Lung (tissue), 12 donors: Measurements from ENCODE around the gene TRPM3. TPM values are rescaled to one million over a fixed set of nuclear protein-coding genes. Genes with fewer than 3 reads are reported as not detected.
A peak's percentile ranks its signal among the peaks of the same experiment; 100 is the strongest.

Experiments
- ATAC-seq: fragments of 200-7000 bp; cut with Tn5 transposase; one replicate; pipeline ENCODE4 v1.9.1; 2020; ENCODE audit warnings: moderate number of reproducible peaks; ENCODE audit not compliant: insufficient read depth, low FRiP score
- DNase-seq, 3 donors: peaks; one replicate each; pipeline ENCODE4 v3.0.0-alpha.2; 2013 to 2017
- H3K27ac ChIP-seq, 2 donors: one replicate each; pipeline ENCODE4 v1.5.1; 2013; ENCODE audit warnings: mild to moderate bottlenecking in 2 of 2, moderate library complexity in 2 of 2, control low read depth in 1 of 2, inconsistent platforms in 1 of 2, low read depth in 1 of 2, low read length in 1 of 2
- H3K27me3 ChIP-seq, 3 donors: one replicate each; pipeline ENCODE4 v1.5.1; 2013; ENCODE audit warnings: low read length in 2 of 3; ENCODE audit not compliant: control insufficient read depth in 3 of 3, insufficient read depth in 3 of 3
- H3K36me3 ChIP-seq, 4 donors: one replicate each; pipeline ENCODE4 v1.5.1; 2013; ENCODE audit warnings: low read length in 4 of 4, mild to moderate bottlenecking in 1 of 4, moderate library complexity in 1 of 4; ENCODE audit not compliant: control insufficient read depth in 4 of 4, insufficient read depth in 4 of 4
- H3K4me1 ChIP-seq, 5 donors: one replicate each; pipeline ENCODE4 v1.5.1; 2013; ENCODE audit warnings: low read length in 5 of 5, mild to moderate bottlenecking in 2 of 5, moderate library complexity in 1 of 5; ENCODE audit not compliant: control insufficient read depth in 5 of 5, insufficient read depth in 5 of 5
- H3K4me3 ChIP-seq: one replicate; pipeline ENCODE4 v1.5.1; 2013; ENCODE audit warnings: mild to moderate bottlenecking, control low read depth, moderate library complexity
- H3K9ac ChIP-seq, 2 donors: one replicate each; pipeline ENCODE4 v1.5.1; 2013; ENCODE audit warnings: low read length in 2 of 2, control low read depth in 1 of 2; ENCODE audit not compliant: insufficient read depth in 1 of 2
- H3K9me3 ChIP-seq, 4 donors: one replicate each; pipeline ENCODE4 v1.5.1; 2013; ENCODE audit warnings: low read length in 3 of 4, mild to moderate bottlenecking in 1 of 4, moderate library complexity in 1 of 4; ENCODE audit not compliant: control insufficient read depth in 4 of 4, insufficient read depth in 3 of 4
- WGBS, 2 donors: extraction: QIAGEN DNeasy Blood & Tissue Kit; methylation state at CpG; one replicate each; pipeline ENCODE4 v1.1.7; 2013; 5-methylcytosine and 5-hydroxymethylcytosine counted together
- polyA plus RNA-seq, 2 donors: library from polyadenylated mRNA; stranded (reverse); fragments of 200-250 nt; gene quantifications; one replicate each; pipeline ENCODE4 v1.2.1, GENCODE V29; 2013
- total RNA-seq, 2 donors: library from RNA; depleted of rRNA in 1 of 2; stranded (reverse); fragments of >200 nt in 1 of 2; gene quantifications; one replicate each; pipeline ENCODE4 v1.2.1, GENCODE V29; 2014 to 2021
- TF ChIP-seq, protein P1 (sequence below): IDR thresholded peaks from 2 replicates; pipeline ENCODE4 v1.5.1; 2012; ENCODE audit warnings: mild to moderate bottlenecking; ENCODE audit errors: control extremely low read depth, extremely low read depth
- donor health status: control.
- donor health status: control.
- donor health status: Bipolar disorder and iron deficiency.
- donor health status: healthy.
- donor health status: DM: yes; HTN: yes; CAD: no.

Gene TRPM3
- total and polyA plus RNA-seq, 4 donors: 0.02 to 1.4 (median 0.49) TPM; not detected in 1

DNA sequence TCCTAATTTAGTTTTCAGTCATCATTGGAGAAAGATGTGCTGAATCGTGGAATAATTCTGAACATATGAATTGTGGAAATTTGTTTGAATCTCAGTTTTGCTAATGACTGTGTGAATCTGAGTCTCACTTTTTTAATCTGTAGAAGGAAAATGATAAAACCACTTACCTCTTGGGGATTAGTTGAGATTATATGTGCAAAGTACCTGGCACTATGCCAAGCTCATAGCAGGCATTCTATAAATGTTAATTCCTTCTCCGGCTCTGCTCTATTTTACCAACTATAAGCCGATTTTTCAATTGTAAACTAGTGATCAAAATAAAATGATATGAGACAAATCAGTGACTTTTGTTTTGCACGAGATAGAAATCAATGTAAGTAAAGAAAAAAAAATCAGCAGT is 290.8 kb downstream of the TRPM3 start:
- Histone ChIP-seq H3K27ac (no peak overlapping the region), H3K9me3 (no peaks in the 10 kb centered on the region), H3K27me3 (no peaks in the 10 kb centered on the region), H3K4me1 (no peaks in the 10 kb centered on the region), H3K36me3 (no peaks in the 10 kb centered on the region), H3K4me3 (no peak overlapping the region), H3K9ac (no peak overlapping the region)
- WGBS, 2 donors: 74 to 88% methylated on average over 4 of the region's 4 CpGs
- no peak for ATAC-seq
- TF ChIP-seq, protein P1, sequence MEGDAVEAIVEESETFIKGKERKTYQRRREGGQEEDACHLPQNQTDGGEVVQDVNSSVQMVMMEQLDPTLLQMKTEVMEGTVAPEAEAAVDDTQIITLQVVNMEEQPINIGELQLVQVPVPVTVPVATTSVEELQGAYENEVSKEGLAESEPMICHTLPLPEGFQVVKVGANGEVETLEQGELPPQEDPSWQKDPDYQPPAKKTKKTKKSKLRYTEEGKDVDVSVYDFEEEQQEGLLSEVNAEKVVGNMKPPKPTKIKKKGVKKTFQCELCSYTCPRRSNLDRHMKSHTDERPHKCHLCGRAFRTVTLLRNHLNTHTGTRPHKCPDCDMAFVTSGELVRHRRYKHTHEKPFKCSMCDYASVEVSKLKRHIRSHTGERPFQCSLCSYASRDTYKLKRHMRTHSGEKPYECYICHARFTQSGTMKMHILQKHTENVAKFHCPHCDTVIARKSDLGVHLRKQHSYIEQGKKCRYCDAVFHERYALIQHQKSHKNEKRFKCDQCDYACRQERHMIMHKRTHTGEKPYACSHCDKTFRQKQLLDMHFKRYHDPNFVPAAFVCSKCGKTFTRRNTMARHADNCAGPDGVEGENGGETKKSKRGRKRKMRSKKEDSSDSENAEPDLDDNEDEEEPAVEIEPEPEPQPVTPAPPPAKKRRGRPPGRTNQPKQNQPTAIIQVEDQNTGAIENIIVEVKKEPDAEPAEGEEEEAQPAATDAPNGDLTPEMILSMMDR: no peak
- peak in 1 of 3 donors; percentile 7 for DNase-seq

DNA sequence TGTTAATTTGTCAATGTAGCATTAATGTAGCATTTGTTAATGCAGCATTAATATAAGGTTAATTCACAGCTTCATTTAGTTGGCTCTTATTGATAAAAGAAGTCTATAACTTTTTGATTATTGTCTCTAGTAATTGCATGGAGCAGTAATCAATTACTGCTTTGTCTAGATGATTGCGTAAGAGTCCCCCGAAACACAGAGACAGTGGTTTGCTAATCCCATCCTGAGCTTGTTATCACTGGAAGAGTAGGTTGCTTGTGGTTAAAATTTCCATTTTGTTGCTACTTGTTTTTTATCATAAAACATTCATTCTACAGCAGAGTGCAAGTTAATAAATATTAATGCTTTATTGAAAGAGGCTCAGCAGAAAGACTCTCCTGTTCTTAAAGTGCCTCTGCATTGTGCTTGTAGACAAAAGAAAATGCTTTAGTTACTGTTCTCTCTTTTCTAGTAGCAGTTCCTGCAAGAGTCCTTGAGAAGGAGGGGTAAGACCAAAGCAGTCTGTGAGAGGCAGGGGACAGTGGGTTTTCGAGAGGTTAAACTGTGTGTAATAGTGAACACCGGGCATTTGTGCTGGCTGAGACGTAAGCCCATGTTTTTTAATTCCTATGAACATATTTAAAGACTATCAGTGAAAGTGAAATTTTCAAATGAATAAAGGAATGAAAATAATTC is 291.7 kb downstream of the TRPM3 start:
- H3K9me3 ChIP-seq: no peaks in the 10 kb centered on the region
- DNase-seq (no peak), ATAC-seq (no peak)
- TF ChIP-seq, protein P1: no peak
- no peaks in the 10 kb centered on the region for H3K4me1 ChIP-seq
- 76 to 81% methylated on average over 5 of the region's 5 CpGs for WGBS, 2 donors
- no peak overlapping the region for H3K4me3 ChIP-seq
- no peaks in the 10 kb centered on the region for H3K36me3 ChIP-seq
- no peaks in the 10 kb centered on the region for H3K27me3 ChIP-seq
- H3K9ac ChIP-seq: no peak overlapping the region
- no peak overlapping the region for H3K27ac ChIP-seq

DNA sequence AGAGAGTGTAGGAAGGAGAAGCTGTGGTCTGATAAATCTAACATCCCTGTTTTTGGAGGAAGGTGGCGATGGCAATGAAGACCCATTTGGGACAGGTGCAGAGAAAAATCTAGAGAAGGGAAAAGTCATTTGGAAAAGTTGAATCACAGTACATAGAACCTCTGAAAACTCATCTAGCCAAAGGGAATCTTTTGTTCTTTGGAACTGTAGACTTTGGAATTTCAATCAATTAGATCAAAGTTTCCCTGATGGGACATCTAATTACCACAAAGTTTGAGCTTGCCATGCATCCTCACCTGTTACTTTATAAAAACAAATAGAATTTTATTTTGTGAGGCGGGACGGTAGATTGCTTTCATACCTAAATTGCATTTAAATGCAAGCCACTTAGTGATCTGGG is 294.9 kb downstream of the TRPM3 start:
- Histone ChIP-seq H3K27ac (no peak overlapping the region), H3K4me1 (no peaks in the 10 kb centered on the region), H3K9ac (no peak overlapping the region), H3K27me3 (no peaks in the 10 kb centered on the region), H3K9me3 (no peaks in the 10 kb centered on the region), H3K36me3 (no peaks in the 10 kb centered on the region), H3K4me3 (no peak overlapping the region)
- WGBS, 2 donors: 91 to 93% methylated on average over 3 of the region's 3 CpGs
- TF ChIP-seq, protein P1: no peak
- ATAC-seq: no peak
- no peak for DNase-seq

DNA sequence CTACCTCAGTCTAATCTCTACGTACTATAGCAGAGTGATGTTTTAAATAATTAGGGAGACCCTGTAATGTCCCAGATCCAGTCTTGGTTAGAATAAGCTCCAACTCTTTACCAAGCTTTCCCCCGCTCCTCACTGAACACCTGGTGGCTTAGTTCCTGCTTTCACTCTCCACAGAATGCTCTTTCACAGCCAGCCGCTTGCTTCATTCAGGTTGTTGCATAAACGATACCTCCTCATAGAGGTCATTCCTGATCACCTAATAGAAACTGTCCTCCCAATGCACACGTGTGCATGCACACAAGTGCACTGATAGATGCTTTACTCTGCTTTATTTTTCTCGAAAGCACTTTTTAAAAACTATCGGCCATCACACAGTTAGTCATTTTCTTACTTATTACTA is 298.1 kb downstream of the TRPM3 start:
- Histone ChIP-seq H3K9ac (no peak overlapping the region), H3K4me1 (no peaks in the 10 kb centered on the region)
- WGBS, 2 donors: 78 to 82% methylated on average over 7 of the region's 7 CpGs

More for the DNA sequence above, 298.1 kb downstream of the TRPM3 start:
- Histone ChIP-seq H3K27me3 (no peaks in the 10 kb centered on the region), H3K4me3 (no peak overlapping the region), H3K9me3 (no peaks in the 10 kb centered on the region), H3K27ac (no peak overlapping the region), H3K36me3 (no peaks in the 10 kb centered on the region)
- TF ChIP-seq, protein P1: no peak
- DNase-seq: no peak
- no peak for ATAC-seq
